GM12878 (cell line): ENCODE results near the gene MIA2. TPM values are rescaled to one million over a fixed set of nuclear protein-coding genes. Genes with fewer than 3 reads are reported as not detected.
"Not testable (repeated sequence)": the region's sequence is repeated elsewhere in the genome, so short reads cannot be mapped to it uniquely, and the experiment has no call there.

Source experiments
- ATAC-seq: fragments of 200-7000 bp; cut with Tn5 transposase; 3 replicates; pipeline ENCODE4 v1.9.1; 2020; ENCODE audit warnings: mild to moderate bottlenecking, moderate library complexity
- BruUV-seq: library from RNA; stranded (reverse); fragments of 400-500 nt; replicated peaks from 2 replicates; lab custom pipeline; 2021; lab: Mats Ljungman, UMichigan
- CTCF ChIA-PET: fragments of 300-600 bp; sonication (Branson Sonifier 250); formaldehyde crosslinking; extraction: SDS; loops from one replicate; lab custom pipeline; 2021; ENCODE audit warnings: inconsistent platforms; lab: Yijun Ruan, JAX
- POLR2A ChIA-PET: fragments of 350-600 bp; formaldehyde crosslinking; extraction: SDS; loops from one replicate; lab custom pipeline; 2021; ENCODE audit warnings: inconsistent platforms; lab: Charles Lee
- RAD21 ChIA-PET: fragments of 300-600 bp; sonication (Branson Sonifier 250); formaldehyde crosslinking; loops from one replicate; lab custom pipeline; 2023; ENCODE audit warnings: antibody characterized with exemption; ENCODE audit not compliant: unreplicated experiment; lab: Charles Lee
- SMC1A ChIA-PET: fragments of 300-600 bp; sonication (Branson Sonifier 250); formaldehyde crosslinking; loops from one replicate; lab custom pipeline; 2023; ENCODE audit not compliant: unreplicated experiment, uncharacterized antibody; lab: Charles Lee
- DNase-seq: peaks from one replicate; pipeline ENCODE4 v3.0.0-alpha.2; 2011; ENCODE audit warnings: low read depth, low spot score
- FAIRE-seq: peaks from 3 replicates; lab custom pipeline; 2011; peaks lifted over from hg19 to GRCh38; lab: Jason Lieb, UNC
- H2AFZ ChIP-seq: 2 replicates; pipeline ENCODE4 v1.6.0; 2011; ENCODE audit warnings: low read depth, low read length, control low read depth; ENCODE audit not compliant: control insufficient read depth
- H3K27ac ChIP-seq: 2 replicates; pipeline ENCODE4 v1.5.1; 2011; ENCODE audit warnings: control low read depth; ENCODE audit not compliant: control insufficient read depth, insufficient read depth
- H3K27me3 ChIP-seq, 2 experiments: replicated peaks in 1 of 2; 2 replicates each; pipeline versions ENCODE4 v1.6.0 to v1.6.1; 2011; ENCODE audit warnings: low read length in 1 of 2; ENCODE audit not compliant: control insufficient read depth in 2 of 2, insufficient read depth in 2 of 2
- H3K36me3 ChIP-seq, 2 experiments: 2 replicates each; pipeline ENCODE4 v1.5.1; 2011; ENCODE audit warnings: low read length in 1 of 2; ENCODE audit not compliant: control insufficient read depth in 2 of 2, insufficient read depth in 2 of 2
- H3K4me1 ChIP-seq: 2 replicates; pipeline ENCODE4 v1.6.1; 2011; ENCODE audit warnings: mild to moderate bottlenecking, low read length, moderate library complexity, mixed read lengths; ENCODE audit not compliant: control insufficient read depth, insufficient read depth
- H3K4me2 ChIP-seq: 2 replicates; pipeline ENCODE4 v1.6.0; 2011; ENCODE audit warnings: control low read depth; ENCODE audit not compliant: control insufficient read depth, insufficient read depth
- H3K4me3 ChIP-seq: fragments of 200-600 bp; sonication (generic); 2 replicates; pipeline ENCODE4 v1.5.1; 2016
- H3K79me2 ChIP-seq: 2 replicates; pipeline ENCODE4 v1.6.0; 2011; ENCODE audit warnings: low read length; ENCODE audit not compliant: control insufficient read depth, insufficient read depth
- H3K9ac ChIP-seq: 2 replicates; pipeline ENCODE4 v1.8.0; 2011; ENCODE audit warnings: low read length, control low read depth, mixed read lengths; ENCODE audit not compliant: control insufficient read depth, insufficient read depth
- H3K9me3 ChIP-seq: replicated peaks from 3 replicates; pipeline ENCODE4 v1.5.1; 2011; ENCODE audit warnings: mild to moderate bottlenecking, low read length; ENCODE audit not compliant: control insufficient read depth, insufficient read depth
- H4K20me1 ChIP-seq: 2 replicates; pipeline ENCODE4 v1.6.0; 2011; ENCODE audit not compliant: control insufficient read depth, insufficient read depth
- BHLHE40 ChIP-seq, 2 experiments: fragments of 450-650 bp in 1 of 2; IDR thresholded peaks; 2 replicates each; pipeline ENCODE4 v1.6.1; 2011 to 2017; ENCODE audit warnings: low read depth in 2 of 2, borderline replicate concordance in 1 of 2, improper control_type of control experiment in 1 of 2, low read length in 1 of 2, mild to moderate bottlenecking in 1 of 2
- PML ChIP-seq: IDR thresholded peaks from 2 replicates; pipeline ENCODE4 v1.6.1; 2012; ENCODE audit warnings: low read length, inconsistent platforms
- RBBP5 ChIP-seq: fragments of 200-600 bp; sonication (generic); conservative IDR thresholded peaks from 2 replicates; pipeline ENCODE4 v1.6.1; 2016
- SIX5 ChIP-seq: IDR thresholded peaks from 2 replicates; pipeline ENCODE4 v1.6.1; 2011; ENCODE audit warnings: mild to moderate bottlenecking, low read depth, low read length, moderate library complexity; ENCODE audit not compliant: severe bottlenecking
- STAT1 ChIP-seq: fragments of 450-650 bp; conservative IDR thresholded peaks from 2 replicates; pipeline ENCODE4 v1.6.1; 2014; ENCODE audit warnings: antibody characterized with exemption, mild to moderate bottlenecking
- TAF1 ChIP-seq: IDR thresholded peaks from 2 replicates; pipeline ENCODE4 v1.6.1; 2011; ENCODE audit warnings: mild to moderate bottlenecking, low read depth, low read length, borderline replicate concordance
- WRNIP1 ChIP-seq: IDR thresholded peaks from 2 replicates; pipeline ENCODE4 v1.6.1; 2011; ENCODE audit warnings: low read depth, low read length, improper control_type of control experiment, borderline replicate concordance
- ZNF207 ChIP-seq: fragments of 450-650 bp; IDR thresholded peaks from 2 replicates; pipeline ENCODE4 v1.6.1; 2014; ENCODE audit warnings: antibody characterized with exemption, mild to moderate bottlenecking, borderline replicate concordance
- ZNF24 ChIP-seq: fragments of 450-650 bp; IDR thresholded peaks from 2 replicates; pipeline ENCODE4 v1.6.1; 2017; ENCODE audit warnings: antibody characterized with exemption, mild to moderate bottlenecking
- WGBS: methylation state at CpG from one replicate; pipeline ENCODE4 v1.1.6; 2016; ENCODE audit warnings: low lambda C conversion rate; ENCODE audit not compliant: insufficient replicate concordance, insufficient coverage; ENCODE audit errors: missing lambda C conversion rate; 5-methylcytosine and 5-hydroxymethylcytosine counted together
- in situ Hi-C: fragments of 300-500 bp; cut with MboI; formaldehyde crosslinking; loops from 9 replicates; pipeline ENCODE4 v1.14.3; 2018; ENCODE audit warnings: mixed read lengths
- intact Hi-C: fragments of 100-400 bp; cut with micrococcal nuclease; formaldehyde crosslinking; loops from one replicate; pipeline ENCODE4 v1.14.2; 2022; ENCODE audit not compliant: unreplicated experiment
- polyA plus RNA-seq, 11 experiments: library from polyadenylated mRNA; depleted of rRNA in 4 of 11; unstranded in 6 of 11; stranded (reverse) in 5 of 11; fragments of >200 nt; fragmentation: Nextera tagmentation in 4 of 11; fragmentation: Illumina TruSeq in 1 of 11; extraction: Ambion mirVana in 4 of 11; extraction: Trizol in 1 of 11; gene quantifications; 1 replicate in 1 of 11; 2 replicates in 10 of 11; pipeline versions ENCODE4 v1.2.1 to v1.2.3, GENCODE V29; 2011 to 2016; ENCODE audit warnings: inconsistent platforms in 2 of 11, missing spikeins in 2 of 11, low read depth in 1 of 11
- total RNA-seq, 4 experiments: library from RNA; depleted of rRNA in 3 of 4; stranded (reverse); fragments of >200 nt in 3 of 4; fragmentation: Illumina TruSeq in 1 of 4; extraction: Trizol in 1 of 4; gene quantifications; 2 replicates each; pipeline versions ENCODE4 v1.2.1 to v1.2.3, GENCODE V29; 2013 to 2021

The MIA2 gene
- total and polyA plus RNA-seq, 10 of the 15 experiments (the other 5 are each of a cell fraction or from before 2014, with no cell fraction given) = 6.3 to 36.8 (median 17.1) TPM

DNA sequence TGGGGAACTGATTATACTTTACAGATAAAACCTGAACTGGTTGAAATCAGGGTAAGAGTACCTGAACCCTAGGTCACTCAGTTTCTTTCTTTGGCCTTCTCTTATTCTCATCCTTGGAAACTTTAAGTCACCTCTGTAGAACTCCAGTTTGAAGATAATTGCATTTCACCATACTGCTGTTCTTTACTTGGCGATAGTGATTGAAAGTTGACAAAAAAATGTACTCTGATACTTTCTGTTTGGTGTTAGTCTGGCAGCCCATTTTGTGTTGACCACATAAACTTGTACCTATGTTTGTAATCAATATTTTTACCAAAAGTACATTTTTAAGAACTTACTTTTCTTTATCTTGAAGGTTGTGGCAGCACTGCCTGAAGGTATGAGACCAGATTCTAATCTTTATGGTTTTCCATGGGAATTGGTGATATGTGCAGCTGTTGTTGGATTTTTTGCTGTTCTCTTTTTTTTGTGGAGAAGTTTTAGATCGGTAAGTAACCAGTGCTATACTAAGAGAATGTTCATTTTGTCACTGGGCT, 42.9 kb downstream of the MIA2 start:
- ChIA-PET RAD21 (no interaction called here), CTCF (interaction anchor here (0.6 to 1.0 kb wide), 2 partner anchors 45 to 1188 kb away, joined by 3 read pairs; no protein-coding TSS in a partner anchor), POLR2A (interaction anchor here (0.6 to 1.1 kb wide), 3 partner anchors 12 to 177 kb away, joined by 3 to 5 read pairs (median 3); no protein-coding TSS in a partner anchor), SMC1A (no interaction called here)
- FAIRE-seq (no peak), ATAC-seq (peak; percentile 38), DNase-seq (no peak)
- 98% methylated on average over 2 of the region's 2 CpGs for WGBS
- no peaks in the 10 kb centered on the region for H4K20me1 ChIP-seq
- no peak overlapping the region for H3K9ac ChIP-seq
- H3K36me3 ChIP-seq = no peaks in the 10 kb centered on the region; a peak in 2 of 4 replicates
- peaks cover 4% of the 10 kb centered on the region for H3K9me3 ChIP-seq
- BruUV-seq = no TSS peak
- no peak overlapping the region for H2AFZ ChIP-seq
- intact Hi-C loops = no loop called here
- H3K4me3 ChIP-seq = no peak overlapping the region
- no peak for TF ChIP-seq PML
- TF ChIP-seq ZNF207 = no peak
- no peak for TF ChIP-seq BHLHE40 (IDR thresholded peaks at IDR 0.05; ENCODE audit: borderline replicate concordance in 1 of 2, low read depth in 2 of 2, low read length in 1 of 2)
- TF ChIP-seq RBBP5 = no peak
- TF ChIP-seq SIX5 = no peak
- TF ChIP-seq ZNF24 = no peak
- H3K4me2 ChIP-seq = no peak overlapping the region
- no peak overlapping the region for H3K27ac ChIP-seq
- no peaks in the 10 kb centered on the region for H3K4me1 ChIP-seq
- no peaks in the 10 kb centered on the region for H3K27me3 ChIP-seq
- H3K79me2 ChIP-seq = peaks cover 18% of the 10 kb centered on the region
- in situ Hi-C loops = no loop called here

DNA sequence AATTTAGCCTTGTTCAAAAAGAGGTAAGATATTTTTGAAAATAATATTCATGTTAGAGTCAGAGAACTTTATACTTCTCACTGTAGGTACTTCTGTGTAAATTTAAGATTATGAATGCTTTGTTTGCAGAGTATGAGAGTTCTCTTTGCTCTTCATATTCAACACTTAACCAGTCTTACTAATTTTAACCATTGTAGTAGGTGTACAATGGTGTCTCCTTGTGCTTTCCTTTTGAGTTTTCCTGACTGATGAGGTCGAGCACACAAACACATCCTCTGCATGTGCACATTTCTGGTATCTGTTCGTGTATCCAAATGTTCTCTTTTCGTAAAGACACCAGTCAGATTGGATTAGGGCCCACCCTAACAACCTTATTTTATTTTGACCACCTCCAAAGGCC, 45.8 kb downstream of the MIA2 start:
- in situ Hi-C loops (no loop called here), intact Hi-C loops (no loop called here)
- POLR2A ChIA-PET = no interaction called here
- no peak overlapping the region for H3K4me3 ChIP-seq
- no TSS peak for BruUV-seq
- CTCF ChIA-PET = no interaction called here
- peaks cover 2% of the 10 kb centered on the region for H3K79me2 ChIP-seq
- no peak for DNase-seq
- H2AFZ ChIP-seq = no peak overlapping the region
- no peak for ATAC-seq
- TF ChIP-seq TAF1 (no peak), WRNIP1 (no peak), STAT1 (no peak)
- no peak overlapping the region for H3K9ac ChIP-seq
- H3K4me1 ChIP-seq = no peaks in the 10 kb centered on the region
- H3K27ac ChIP-seq = no peak overlapping the region
- RAD21 ChIA-PET = no interaction called here
- H3K27me3 ChIP-seq = no peaks in the 10 kb centered on the region
- WGBS = 88% methylated on average over 3 of the region's 3 CpGs
- no peaks in the 10 kb centered on the region for H3K9me3 ChIP-seq
- no peak for FAIRE-seq
- SMC1A ChIA-PET = no interaction called here
- no peaks in the 10 kb centered on the region for H4K20me1 ChIP-seq
- no peak overlapping the region for H3K4me2 ChIP-seq
- peaks cover 0 to 5% of the 10 kb centered on the region in 2 experiments; a peak in 2 of 4 replicates for H3K36me3 ChIP-seq

DNA sequence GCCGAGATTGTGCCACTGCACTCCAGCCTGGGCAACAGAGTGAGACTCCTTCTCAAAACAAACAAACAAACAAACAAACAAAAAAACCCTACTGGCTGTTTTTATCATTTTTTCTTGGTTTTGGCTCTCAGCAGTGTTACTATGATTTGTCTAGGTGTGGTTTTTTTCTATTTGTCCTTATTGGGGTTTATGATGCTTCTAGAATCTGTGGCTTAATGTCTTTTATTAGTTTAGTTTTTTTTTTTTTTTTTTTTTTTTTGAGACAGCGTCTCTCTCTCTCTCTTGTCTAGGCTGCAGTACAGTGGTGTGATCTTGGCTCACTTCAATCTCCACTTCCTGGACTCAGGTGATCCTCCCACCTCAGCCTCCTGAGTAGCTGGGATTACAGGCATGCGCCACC, 47.0 kb downstream of the MIA2 start:
- FAIRE-seq, POLR2A ChIA-PET, H3K9ac ChIP-seq, H2AFZ ChIP-seq, DNase-seq, CTCF ChIA-PET, H4K20me1 ChIP-seq, H3K27me3 ChIP-seq, H3K27ac ChIP-seq, BruUV-seq, intact Hi-C loops, ATAC-seq, H3K9me3 ChIP-seq, H3K4me2 ChIP-seq, H3K4me3 ChIP-seq, H3K36me3 ChIP-seq, H3K79me2 ChIP-seq, H3K4me1 ChIP-seq, in situ Hi-C loops: not testable (repeated sequence)
- 100% methylated on average over 1 of the region's 3 CpGs for WGBS
- SMC1A ChIA-PET = interaction anchor here (1.0 kb wide), 1 partner anchor 13 kb away, joined by 3 read pairs; no protein-coding TSS in a partner anchor
- RAD21 ChIA-PET = interaction anchor here (0.7 kb wide), 1 partner anchor 162 kb away, joined by 3 read pairs; no protein-coding TSS in a partner anchor
